Stimulated activated naive CD8-positive, alpha-beta T cell treated with anti-CD3 and anti-CD28 coated beads, Interleukin-15, Interleukin-2, amounts not matched to agents 100 U/mL and 50 U/mL, for 24 hours (primary cell): ENCODE data around the gene RET.
A peak's percentile ranks its signal among the peaks of the same experiment; 100 is the strongest.

ENCODE experiments used
- ATAC-seq: fragments of 150-1000 bp; cut with Tn5 transposase; one replicate; pipeline ENCODE4 v1.10.0; 2021
- DNase-seq: peaks from one replicate; pipeline ENCODE4 v3.0.0; 2021

Gene RET

GRCh38 chr10:43044961-43045621, 31.8 kb upstream of the RET start:
- ATAC-seq = no peak

GRCh38 chr10:43045631-43046287, 31.1 kb upstream of the RET start:
- ATAC-seq (peak; percentile 15), DNase-seq (no peak)

More at GRCh38 chr10:43044961-43045621, 31.8 kb upstream of the RET start:
- DNase-seq = no peak

GRCh38 chr10:43046288-43046991, 30.4 kb upstream of the RET start:
- DNase-seq = no peak
- no peak for ATAC-seq

DNA sequence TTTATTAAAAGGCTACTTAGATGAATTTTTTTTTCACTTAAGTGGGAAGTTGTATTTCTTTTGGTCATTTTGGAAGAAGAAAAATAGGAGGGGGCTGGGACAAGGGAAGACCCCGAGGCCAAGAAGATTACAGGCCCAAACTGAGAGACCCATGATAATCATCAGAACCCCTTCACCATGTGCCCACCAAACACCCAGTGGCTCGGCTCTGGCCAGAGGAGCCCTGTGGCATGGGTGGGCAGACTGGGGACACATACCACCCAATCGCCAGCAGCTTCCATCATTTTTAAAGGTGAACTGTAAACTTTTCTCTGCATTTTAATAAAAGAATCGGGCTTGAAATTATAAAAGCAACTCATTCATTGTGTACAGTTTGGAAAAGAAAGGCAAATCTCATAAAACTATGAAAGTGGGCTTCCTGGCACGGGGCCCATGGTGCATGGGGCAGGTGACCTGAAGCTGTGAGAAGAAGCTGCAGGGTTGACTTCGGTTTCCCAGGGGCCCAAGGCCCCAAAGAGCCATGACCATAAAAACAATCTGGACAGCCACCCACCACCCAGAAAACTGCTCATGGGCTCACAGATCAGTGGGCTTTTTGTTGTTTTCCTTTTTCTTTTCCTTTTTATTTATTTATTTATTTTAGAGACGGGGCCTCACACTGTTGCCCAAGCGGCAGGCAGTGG, 29.4 kb upstream of the RET start:
- ATAC-seq (no peak), DNase-seq (no peak)

DNA sequence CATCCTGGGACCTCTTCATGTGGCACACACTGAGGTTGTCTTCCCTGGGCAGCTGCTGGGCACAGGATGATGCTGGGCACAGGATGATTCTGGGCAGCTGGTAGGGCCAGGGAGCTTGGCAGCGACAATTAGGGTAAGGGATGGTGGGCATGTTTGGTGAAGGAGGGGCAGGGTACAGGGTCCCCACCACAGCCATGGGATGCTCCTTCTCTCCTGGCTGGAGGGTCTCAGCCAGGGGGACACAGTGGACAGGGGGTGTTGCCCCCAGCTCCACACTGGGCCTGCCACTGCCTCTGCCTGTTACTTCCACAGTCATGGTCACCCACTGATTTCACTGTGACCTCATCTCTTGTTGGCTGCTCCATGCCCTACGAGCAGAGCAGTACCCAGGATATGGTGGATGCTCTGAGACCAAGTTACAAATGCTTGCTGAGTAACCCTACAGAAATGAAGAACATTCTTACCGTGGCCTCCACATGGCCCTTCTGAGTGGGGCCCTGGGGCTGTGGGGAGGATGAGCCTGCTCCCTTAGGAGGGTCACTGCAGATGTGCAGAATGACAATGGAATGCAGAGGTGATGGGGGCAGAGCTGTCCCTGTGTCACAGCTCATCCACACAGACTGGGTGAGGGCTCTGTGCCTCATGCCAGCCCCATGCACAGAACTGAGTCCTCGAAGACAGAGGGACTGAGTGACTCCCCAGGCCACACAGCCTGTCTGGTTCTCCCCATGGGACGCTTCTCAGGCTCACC, 28.4 kb upstream of the RET start:
- DNase-seq = no peak

DNA sequence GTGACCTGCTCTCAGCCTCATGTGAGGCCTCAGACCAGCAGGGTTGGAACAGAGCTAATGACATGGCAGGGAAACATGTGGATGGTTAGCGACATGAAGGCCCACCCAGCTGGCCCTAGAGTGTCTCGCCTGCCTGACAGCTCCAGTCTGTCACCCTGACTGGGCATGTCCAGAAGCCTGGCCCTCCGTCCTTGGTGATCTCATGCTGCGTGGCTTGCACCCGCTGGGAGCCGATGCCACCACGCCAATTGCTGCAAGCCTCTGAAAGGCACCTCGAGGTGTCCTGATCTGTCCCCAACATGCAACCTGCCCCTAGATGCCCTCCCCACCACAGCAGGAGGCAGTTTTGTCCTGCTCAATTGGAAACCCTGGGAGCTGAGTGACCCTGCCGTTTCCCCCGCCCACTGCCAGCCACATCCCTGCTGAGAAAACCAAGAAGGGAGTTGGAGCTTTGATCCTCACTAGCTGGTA, 27.8 kb upstream of the RET start:
- DNase-seq = no peak
- ATAC-seq = no peak

More for the DNA sequence above, 28.4 kb upstream of the RET start:
- ATAC-seq = no peak

DNA sequence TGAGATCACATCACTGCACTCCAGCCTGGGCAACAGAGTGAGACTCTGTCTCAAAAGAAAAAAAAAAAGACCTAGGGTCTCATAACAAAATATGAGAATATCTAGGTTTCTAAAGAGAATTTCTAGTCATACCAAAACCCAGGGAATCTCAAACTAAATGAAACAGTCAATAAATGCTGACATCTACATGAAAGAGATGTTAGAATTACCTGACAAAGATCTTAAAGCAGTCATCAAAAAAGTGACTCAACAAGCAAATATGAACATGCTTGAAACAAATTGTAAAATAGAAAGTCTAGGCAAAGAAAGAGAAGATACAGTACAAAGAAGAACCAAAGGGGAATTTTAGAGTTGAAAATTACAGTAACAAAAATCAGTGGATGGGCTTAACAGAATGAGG, 26.9 kb upstream of the RET start:
- no peak for ATAC-seq
- DNase-seq = no peak

DNA sequence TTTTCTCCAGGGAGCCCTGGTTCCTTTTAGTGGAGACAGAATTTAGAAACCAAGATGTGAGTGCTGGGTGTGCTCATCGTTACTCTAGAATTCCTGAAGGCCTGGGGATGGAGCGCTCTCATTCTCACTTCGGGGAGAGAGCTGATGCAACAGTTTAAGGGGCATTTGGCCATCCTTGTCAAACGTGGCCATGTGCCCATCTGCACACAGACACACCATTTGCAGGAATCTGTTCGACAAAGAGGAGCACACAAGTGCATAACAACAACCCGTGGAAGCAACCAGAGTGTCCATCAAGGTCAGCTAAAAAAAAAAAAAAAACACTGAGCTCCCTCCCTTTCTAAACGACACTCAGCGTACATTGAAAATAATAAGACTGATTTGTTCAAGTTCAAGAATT, 23.0 kb upstream of the RET start:
- ATAC-seq (no peak), DNase-seq (no peak)

DNA sequence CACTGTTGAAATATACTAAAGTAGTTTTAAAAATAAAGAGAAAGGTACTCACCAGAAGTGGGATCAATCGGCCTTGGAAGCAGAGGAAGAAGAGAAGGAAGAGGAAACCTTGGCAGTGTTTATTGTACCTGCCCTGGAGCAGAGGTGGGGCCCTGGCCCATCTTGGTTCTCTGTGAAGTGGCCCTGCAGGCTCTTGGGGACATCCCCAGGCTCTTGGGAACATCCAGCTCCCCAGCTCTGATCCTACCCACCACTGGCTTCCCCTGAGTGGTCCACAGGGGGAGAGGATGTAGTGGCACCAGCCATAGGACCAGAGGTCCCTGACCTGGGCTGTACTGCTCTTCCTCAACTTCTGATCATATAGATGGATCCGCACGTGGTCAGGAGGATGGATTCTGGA, 22.3 kb upstream of the RET start:
- DNase-seq = no peak
- no peak for ATAC-seq

GRCh38 chr10:43055217-43055616, 21.7 kb upstream of the RET start:
- ATAC-seq = no peak
- no peak for DNase-seq

DNA sequence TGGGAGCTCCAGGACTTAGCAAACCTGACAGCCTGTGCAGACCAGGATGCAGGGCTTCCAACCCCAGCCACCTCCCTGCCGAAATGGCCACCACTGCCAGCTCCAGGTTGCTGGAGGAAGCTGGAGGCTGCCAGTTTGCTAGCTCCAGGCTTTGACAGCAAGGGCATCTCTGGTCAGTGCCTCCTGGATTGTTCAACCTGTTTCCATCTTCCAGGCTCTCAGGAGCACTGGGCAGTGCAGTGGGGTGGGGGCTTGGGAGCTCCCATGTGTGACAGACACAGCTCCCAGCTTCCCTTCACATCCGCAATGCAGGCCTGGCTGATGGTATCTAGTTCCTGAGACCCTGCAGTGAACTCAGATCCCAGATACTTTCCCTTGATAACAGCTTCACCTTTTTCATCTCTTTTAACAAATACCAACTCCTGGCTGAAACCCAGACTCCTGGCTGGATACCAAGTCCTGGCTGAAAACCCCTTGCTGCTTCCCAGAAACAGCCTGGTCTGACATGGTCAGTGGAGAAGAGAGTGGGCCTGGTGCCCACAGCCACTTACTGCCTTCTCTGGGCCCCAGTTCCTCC, 20.8 kb upstream of the RET start:
- DNase-seq = no peak
- ATAC-seq = no peak

DNA sequence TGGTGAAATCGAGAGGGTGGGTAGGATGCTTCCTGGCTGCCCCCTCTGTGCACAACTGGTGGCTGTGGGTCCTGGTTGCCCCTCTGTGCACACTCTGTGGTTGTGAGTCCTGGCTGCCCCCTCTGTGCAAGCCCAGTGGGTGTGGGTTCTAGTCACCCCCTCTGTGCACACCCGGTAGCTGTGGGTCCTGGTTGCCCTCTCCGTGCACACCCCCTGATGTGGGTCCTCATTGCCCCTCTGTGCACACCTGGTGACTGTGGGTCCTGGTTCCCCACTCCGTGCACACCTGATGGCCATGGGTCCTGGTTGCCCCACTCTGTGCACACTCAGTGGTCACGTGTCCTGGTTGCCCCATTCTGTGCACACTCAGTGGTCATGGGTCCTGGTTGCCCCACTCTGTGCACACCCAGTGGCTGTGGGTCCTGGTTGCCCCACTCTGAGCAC, 20.3 kb upstream of the RET start:
- ATAC-seq (peak; percentile 16), DNase-seq (no peak)

- no peak for ATAC-seq
- no peak for DNase-seq
Observed at GRCh38 chr10:43057231-43057711, 19.6 kb upstream of the RET start.

GRCh38 chr10:43057831-43058340, 19.0 kb upstream of the RET start:
- DNase-seq = no peak
- ATAC-seq = no peak

DNA sequence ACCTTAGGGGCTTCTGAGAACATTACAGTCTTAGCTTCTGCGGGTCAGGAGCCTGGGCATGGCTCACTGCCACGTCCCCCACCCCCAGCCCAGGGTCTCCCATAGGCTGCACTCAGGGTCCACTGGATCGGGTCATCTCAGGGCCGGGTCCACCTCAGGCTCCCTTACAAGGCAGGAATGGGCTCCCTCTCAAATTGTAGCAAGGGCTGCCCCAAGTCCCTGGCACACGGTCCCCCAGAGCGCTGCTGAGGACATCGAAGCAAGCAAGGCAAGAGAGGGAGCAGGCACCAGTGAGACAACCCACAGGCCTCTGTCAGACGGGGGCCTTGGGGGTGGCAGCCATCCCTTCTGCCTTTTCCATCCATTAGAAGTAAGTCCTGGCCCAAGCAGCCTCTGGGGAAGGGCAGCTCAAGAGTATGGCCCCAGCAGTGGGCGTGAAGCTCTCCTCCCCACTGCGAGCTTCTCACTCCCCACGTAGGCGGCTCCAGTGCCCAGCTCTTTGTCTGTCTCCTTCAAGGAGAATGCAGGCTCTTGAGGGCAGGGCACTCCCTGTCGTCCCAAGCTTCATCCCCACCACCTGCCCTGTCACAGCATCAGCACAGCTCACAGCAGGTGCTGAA, 18.0 kb upstream of the RET start:
- DNase-seq (no peak), ATAC-seq (no peak)

DNA sequence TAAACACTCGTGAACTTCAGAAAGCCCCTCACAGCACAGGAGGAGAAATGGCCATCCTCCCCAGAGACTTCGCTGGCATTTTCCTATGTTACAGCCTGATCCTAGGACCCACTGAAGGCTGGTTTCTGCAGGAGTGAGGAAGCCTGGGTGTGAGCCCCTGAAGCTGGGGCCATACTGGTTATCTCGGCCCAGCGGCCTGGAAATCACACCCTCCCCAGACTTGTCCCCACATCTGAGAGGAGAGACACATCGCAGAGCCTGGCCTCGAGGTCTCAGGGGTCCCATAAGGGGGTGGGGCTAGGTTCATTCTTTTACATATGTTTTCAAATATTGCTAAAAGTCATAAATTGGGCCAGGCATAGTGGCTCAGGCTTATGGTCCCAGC, 17.5 kb upstream of the RET start:
- ATAC-seq (no peak), DNase-seq (no peak)

DNA sequence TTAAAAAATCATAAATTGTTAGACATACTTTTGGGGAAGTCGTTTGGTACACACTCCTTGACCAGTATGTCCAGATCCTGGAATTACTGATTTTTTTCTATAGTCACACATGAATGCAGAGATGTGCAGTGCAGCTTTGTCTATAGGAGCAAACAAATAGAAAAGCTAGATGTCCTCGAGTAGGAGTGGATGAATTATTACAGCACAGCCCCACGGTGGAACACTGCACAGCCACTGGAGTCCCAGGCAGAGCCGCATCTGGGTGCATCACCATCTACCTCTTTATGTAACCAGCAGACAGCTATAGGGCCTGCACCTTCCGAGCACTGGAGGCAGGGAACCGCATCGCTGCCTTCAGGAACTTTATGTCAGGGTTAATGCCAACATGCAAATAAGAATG, 17.0 kb upstream of the RET start:
- DNase-seq = no peak
- no peak for ATAC-seq

DNA sequence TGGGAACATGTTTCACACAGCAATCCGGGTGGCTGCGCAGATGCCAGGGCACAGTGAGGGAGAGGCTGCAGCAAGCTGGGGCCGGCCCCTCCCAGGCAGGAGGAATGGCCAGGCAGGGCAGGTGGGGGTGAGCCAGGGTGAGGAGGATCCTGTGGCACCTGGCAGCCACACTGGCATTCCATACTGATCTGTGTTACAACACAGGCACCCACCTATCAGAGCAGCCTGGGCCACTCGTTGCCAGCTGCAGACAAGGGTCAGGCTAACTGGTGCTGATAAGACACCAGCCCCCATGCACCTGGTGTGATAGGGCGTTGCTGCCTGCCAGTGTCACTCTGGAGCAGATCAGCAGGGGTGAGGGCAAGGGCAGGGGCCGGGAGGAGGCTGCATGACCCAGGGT, 16.6 kb upstream of the RET start:
- no peak for DNase-seq
- ATAC-seq = no peak

GRCh38 chr10:43061331-43061730, 15.5 kb upstream of the RET start:
- ATAC-seq = no peak
- no peak for DNase-seq

DNA sequence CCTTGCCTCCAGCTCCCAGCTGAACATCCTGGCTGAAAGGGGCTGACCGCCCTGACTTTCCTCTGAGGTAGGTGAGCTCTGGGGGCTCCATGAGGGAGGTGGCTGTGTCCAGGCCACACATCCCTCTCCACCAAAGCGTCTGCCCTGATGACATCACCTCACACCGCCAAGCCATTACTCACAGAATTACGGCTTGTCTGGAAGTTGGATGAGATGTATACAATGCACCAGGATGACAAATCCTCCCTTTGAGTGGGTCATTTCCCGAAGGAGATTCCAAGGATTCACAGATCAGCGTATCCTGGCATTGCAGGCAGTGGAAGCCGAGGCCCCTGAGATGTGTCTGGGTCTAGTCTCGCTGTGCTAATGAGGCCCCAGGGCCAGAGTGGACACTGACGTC, 15.1 kb upstream of the RET start:
- DNase-seq (no peak), ATAC-seq (no peak)
